Measurements from ENCODE around the gene CAB39.

DNA sequence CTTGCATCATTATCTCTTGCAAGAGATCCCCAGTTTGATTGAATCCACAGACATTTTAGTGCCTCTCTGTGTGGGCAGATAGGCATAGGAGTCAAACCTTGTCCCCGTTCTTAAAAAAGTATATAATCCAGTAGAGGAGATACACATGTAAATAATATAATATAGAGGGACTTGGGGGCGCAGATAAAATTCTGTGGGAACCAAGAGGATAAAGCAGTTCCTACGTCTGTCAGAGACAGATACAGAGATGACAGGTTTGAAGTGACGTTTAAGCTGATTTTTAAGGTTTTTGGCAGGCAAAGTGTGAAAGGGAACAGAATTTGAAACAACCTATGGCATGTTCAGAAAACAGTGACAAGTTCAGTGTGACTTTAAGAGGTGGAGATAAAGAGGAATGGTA, 63.1 kb downstream of the CAB39 start:
- TF ChIP-seq EZH2 (IDR thresholded peaks at IDR 0.05; ENCODE audit: borderline replicate concordance, insufficient read depth, low read depth, low read length, poor library complexity, severe bottlenecking) (no peak), CTCF (IDR thresholded peaks at IDR 0.05) (no peak)

All from B cell (primary cell).